ENCODE data around the gene C2CD2.

DNA sequence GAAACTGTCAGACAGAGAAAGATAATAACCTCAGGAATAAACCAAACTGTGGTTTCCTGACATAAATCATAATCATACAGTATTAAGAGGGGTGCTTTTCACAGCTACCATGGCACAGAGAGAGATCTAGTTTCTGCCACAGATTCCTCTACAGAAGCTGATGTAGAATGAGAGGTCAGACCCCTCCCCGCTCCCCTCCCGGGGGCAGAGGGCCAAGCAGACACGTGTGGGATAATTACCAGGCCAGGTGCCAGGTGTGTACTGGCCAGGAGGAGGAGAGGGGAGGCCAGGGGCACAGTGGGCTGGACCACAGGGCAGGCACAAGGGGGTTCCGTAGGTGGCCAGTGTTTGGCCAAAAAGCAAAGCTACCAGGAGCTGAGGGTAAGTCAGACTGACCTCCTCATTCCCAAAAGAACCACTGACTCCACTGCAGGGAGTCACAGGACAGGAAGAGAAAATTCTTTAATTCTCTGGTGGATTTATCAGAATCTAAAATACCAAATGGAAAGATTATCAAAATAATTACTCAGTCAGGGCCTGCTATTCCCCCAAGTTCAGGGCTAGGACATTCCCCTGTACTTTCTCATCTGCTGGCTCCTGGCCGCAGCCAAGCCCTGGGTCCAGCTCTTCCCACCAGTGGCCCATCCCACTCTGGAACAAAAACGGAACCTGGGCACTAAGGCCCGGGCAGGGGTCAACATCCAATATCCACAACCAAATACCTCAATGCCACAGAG is 30.0 kb downstream of the C2CD2 start:
- TF ChIP-seq POLR2AphosphoS5 (IDR thresholded peaks at IDR 0.05; ENCODE audit: low read depth, low read length) (no peak), POLR2A (IDR thresholded peaks at IDR 0.05; ENCODE audit: low read depth, low read length) (no peak), TAF1 (IDR thresholded peaks at IDR 0.05; ENCODE audit: borderline replicate concordance, low read depth, low read length) (no peak)

Measured in GM12892 (cell line).